Upper lobe of right lung (tissue), 1 donor: Measurements from ENCODE around the gene PMEPA1. TPM values are rescaled to one million over a fixed set of nuclear protein-coding genes. Genes with fewer than 3 reads are reported as not detected.

Experiments
- ATAC-seq: fragments of 200-7000 bp; cut with Tn5 transposase; one replicate; pipeline ENCODE4 v1.9.1; 2020; ENCODE audit warnings: mild to moderate bottlenecking, moderate library complexity
- DNase-seq: peaks from one replicate; pipeline ENCODE4 v3.0.0-alpha.2; 2020
- H3K27ac ChIP-seq: fragments of 200-600 bp; one replicate; pipeline ENCODE4 v1.8.0; 2022
- H3K27me3 ChIP-seq: fragments of 200-600 bp; one replicate; pipeline ENCODE4 v1.8.0; 2022; ENCODE audit warnings: mild to moderate bottlenecking
- H3K36me3 ChIP-seq: fragments of 200-600 bp; one replicate; pipeline ENCODE4 v1.8.0; 2022
- H3K4me1 ChIP-seq: fragments of 200-600 bp; one replicate; pipeline ENCODE4 v1.8.0; 2022
- H3K4me3 ChIP-seq: fragments of 200-600 bp; one replicate; pipeline ENCODE4 v1.8.0; 2022; ENCODE audit warnings: mild to moderate bottlenecking
- H3K9me3 ChIP-seq: fragments of 200-600 bp; one replicate; pipeline ENCODE4 v1.8.0; 2022
- intact Hi-C: fragments of 100-400 bp; cut with DNase I; formaldehyde crosslinking; loops from one replicate; pipeline ENCODE4 v1.11.0; 2022
- total RNA-seq: library from RNA; stranded (reverse); fragmentation: NEBNext Ultra II Directional; extraction: Animal tissue kit (Norgen Biotek cat#: 25700); gene quantifications from one replicate; pipeline ENCODE4 v1.2.1, GENCODE V29; 2021
- TF ChIP-seq, protein P1 (sequence below): fragments of 200-600 bp; IDR thresholded peaks from one replicate; pipeline ENCODE4 v1.8.0; 2022; ENCODE audit warnings: antibody characterized with exemption
- donor health status: DM: no; HTN: yes; CAD: no; lungs with severe emphysema.

The PMEPA1 gene
- total RNA-seq, 1 donor from 2014 or later = 49.1 TPM

GRCh38 chr20:57628047-57628961 lies 81.5 kb downstream of the PMEPA1 start:
- H3K4me3 ChIP-seq = peak overlapping the region; percentile 23
- DNase-seq (peak; percentile 64), ATAC-seq (peak; percentile 87)
- peaks cover 19% of the 10 kb centered on the region for H3K4me1 ChIP-seq
- H3K36me3 ChIP-seq = no peaks in the 10 kb centered on the region
- H3K9me3 ChIP-seq = no peaks in the 10 kb centered on the region
- H3K27me3 ChIP-seq = no peaks in the 10 kb centered on the region
- intact Hi-C loops = no loop called here
- peak overlapping the region; percentile 90 for H3K27ac ChIP-seq
- TF ChIP-seq, protein P1, sequence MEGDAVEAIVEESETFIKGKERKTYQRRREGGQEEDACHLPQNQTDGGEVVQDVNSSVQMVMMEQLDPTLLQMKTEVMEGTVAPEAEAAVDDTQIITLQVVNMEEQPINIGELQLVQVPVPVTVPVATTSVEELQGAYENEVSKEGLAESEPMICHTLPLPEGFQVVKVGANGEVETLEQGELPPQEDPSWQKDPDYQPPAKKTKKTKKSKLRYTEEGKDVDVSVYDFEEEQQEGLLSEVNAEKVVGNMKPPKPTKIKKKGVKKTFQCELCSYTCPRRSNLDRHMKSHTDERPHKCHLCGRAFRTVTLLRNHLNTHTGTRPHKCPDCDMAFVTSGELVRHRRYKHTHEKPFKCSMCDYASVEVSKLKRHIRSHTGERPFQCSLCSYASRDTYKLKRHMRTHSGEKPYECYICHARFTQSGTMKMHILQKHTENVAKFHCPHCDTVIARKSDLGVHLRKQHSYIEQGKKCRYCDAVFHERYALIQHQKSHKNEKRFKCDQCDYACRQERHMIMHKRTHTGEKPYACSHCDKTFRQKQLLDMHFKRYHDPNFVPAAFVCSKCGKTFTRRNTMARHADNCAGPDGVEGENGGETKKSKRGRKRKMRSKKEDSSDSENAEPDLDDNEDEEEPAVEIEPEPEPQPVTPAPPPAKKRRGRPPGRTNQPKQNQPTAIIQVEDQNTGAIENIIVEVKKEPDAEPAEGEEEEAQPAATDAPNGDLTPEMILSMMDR = no peak

- peaks cover 19% of the 10 kb centered on the region for H3K4me1 ChIP-seq
- H3K9me3 ChIP-seq = no peaks in the 10 kb centered on the region
- peak overlapping the region; percentile 90 for H3K27ac ChIP-seq
- DNase-seq (no peak), ATAC-seq (no peak)
- no peak overlapping the region for H3K4me3 ChIP-seq
- TF ChIP-seq, protein P1 = no peak
- no peaks in the 10 kb centered on the region for H3K27me3 ChIP-seq
- intact Hi-C loops = no loop called here
- H3K36me3 ChIP-seq = no peaks in the 10 kb centered on the region
Observed at GRCh38 chr20:57627339-57627738, 82.5 kb downstream of the PMEPA1 start.

DNA sequence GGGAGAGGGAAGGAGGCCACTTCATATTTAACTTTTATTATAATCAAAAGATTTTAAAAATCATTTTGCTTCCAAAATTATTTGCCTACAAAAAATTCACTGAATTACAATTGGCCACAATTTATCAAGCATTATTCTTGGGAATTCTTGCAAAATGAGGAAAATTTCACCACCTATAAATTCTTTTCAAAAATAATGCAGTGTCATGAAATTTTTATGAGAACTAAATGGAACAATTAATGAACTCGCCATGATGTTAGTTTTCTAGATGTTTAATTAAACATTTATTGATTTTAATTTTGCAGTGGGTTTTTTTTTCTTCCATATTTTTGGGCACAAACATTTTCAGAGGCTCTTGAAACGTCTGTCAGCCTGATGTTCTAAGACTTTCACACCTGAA lies 83.8 kb downstream of the PMEPA1 start:
- intact Hi-C loops = no loop called here

DNA sequence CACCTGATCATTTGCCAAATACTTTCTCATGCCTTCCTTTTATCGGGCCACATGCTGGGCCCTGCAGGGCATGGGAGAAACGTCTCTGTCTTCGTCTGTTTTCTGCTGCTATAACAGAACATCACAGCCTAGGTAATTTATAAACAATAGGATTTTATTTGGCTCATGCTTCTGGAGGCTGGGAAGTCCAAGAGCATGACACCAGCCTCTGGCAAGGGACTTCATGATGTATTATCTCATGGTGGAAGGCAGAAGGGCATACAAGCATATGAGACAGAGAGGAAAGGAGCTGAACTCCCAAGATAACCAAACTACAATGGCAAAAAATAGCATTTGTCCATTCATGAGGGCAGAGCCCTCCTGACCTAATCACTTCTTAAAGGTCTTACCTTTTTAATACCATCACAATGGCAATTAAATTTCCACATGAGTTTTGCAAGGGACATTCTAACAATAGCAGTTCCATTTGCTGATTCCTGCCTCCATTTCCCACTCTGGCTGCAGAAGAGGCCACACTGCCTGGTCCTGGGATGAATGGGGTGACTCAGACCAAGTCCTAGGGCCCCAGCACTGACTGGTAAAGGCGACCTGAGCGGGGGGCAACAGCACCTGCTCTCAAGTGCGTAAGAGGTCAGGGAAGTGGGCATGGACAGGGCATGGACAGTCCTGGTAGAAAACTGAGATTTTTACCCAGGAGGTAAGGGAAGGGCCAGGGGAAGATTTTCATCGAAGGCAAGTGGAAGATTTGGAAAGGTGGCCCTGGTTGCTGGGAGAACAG lies 84.4 kb downstream of the PMEPA1 start:
- TF ChIP-seq, protein P1 = no peak
- H3K27ac ChIP-seq = no peak overlapping the region
- H3K36me3 ChIP-seq = no peaks in the 10 kb centered on the region
- ATAC-seq (no peak), DNase-seq (no peak)
- intact Hi-C loops = no loop called here
- H3K9me3 ChIP-seq = no peaks in the 10 kb centered on the region
- no peaks in the 10 kb centered on the region for H3K27me3 ChIP-seq
- peaks cover 25% of the 10 kb centered on the region for H3K4me1 ChIP-seq
- H3K4me3 ChIP-seq = no peak overlapping the region

More for the DNA sequence above, 83.8 kb downstream of the PMEPA1 start:
- H3K4me3 ChIP-seq = no peak overlapping the region
- no peaks in the 10 kb centered on the region for H3K9me3 ChIP-seq
- DNase-seq = no peak
- no peak for ATAC-seq
- peaks cover 19% of the 10 kb centered on the region for H3K4me1 ChIP-seq
- H3K27ac ChIP-seq = no peak overlapping the region
- TF ChIP-seq, protein P1 = no peak
- H3K36me3 ChIP-seq = no peaks in the 10 kb centered on the region
- H3K27me3 ChIP-seq = no peaks in the 10 kb centered on the region

GRCh38 chr20:57624124-57624523 lies 85.7 kb downstream of the PMEPA1 start:
- intact Hi-C loops = no loop called here
- ATAC-seq = no peak
- H3K36me3 ChIP-seq = no peaks in the 10 kb centered on the region
- TF ChIP-seq, protein P1 = no peak
- peaks cover 25% of the 10 kb centered on the region for H3K4me1 ChIP-seq
- DNase-seq = no peak
- no peaks in the 10 kb centered on the region for H3K27me3 ChIP-seq
- no peaks in the 10 kb centered on the region for H3K9me3 ChIP-seq
- H3K27ac ChIP-seq = no peak overlapping the region
- no peak overlapping the region for H3K4me3 ChIP-seq
